ENCODE measurements around the gene MUC5AC. TPM values are rescaled to one million over a fixed set of nuclear protein-coding genes. Genes with fewer than 3 reads are reported as not detected.

Gene MUC5AC
- total RNA-seq, 1 experiment from 2014 or later = under 0.01 TPM

GRCh38 chr11:1238767-1239595 is 81.2 kb downstream of the MUC5AC start (continued):
- TF ChIP-seq MLX (CRISPR knock-in tag; IDR thresholded peaks at IDR 0.05) = 0 out of 2 replicates have a peak, but pooled peaks have one; percentile 82
- TF ChIP-seq TEAD4 (CRISPR knock-in tag; IDR thresholded peaks at IDR 0.05) = no peak
- TF ChIP-seq SMAD3 (CRISPR knock-in tag; IDR thresholded peaks at IDR 0.05; ENCODE audit: borderline replicate concordance) = peak; percentile 78; the same call in 1 of the 2 replicates
- TF ChIP-seq ZNF219 (CRISPR knock-in tag; IDR thresholded peaks at IDR 0.05; ENCODE audit: borderline replicate concordance) = peak; percentile 72; the same call in 1 of the 2 replicates
- no peak for TF ChIP-seq GABPB1 (CRISPR knock-in tag; IDR thresholded peaks at IDR 0.05)
- TF ChIP-seq JAZF1 (CRISPR knock-in tag; IDR thresholded peaks at IDR 0.05) = no peak
- no peak for TF ChIP-seq TCF7 (CRISPR knock-in tag; IDR thresholded peaks at IDR 0.05; ENCODE audit: low read depth)
- no peak for TF ChIP-seq ZNF425 (CRISPR knock-in tag; conservative IDR thresholded peaks at IDR 0.05)
- TF ChIP-seq ATF6 (CRISPR knock-in tag; IDR thresholded peaks at IDR 0.05) = no peak
- no peak for TF ChIP-seq E2F5 (CRISPR knock-in tag; IDR thresholded peaks at IDR 0.05)
- no peak for TF ChIP-seq AR (CRISPR knock-in tag; IDR thresholded peaks at IDR 0.05)
- no peak for TF ChIP-seq ZNF138 (CRISPR knock-in tag; conservative IDR thresholded peaks at IDR 0.05)
- TF ChIP-seq NR3C1 (CRISPR knock-in tag; conservative IDR thresholded peaks at IDR 0.05; ENCODE audit: low read depth) = 0 out of 2 replicates have a peak, but pooled peaks have one; percentile 55
- TF ChIP-seq CBFB (CRISPR knock-in tag; IDR thresholded peaks at IDR 0.05; ENCODE audit: low read depth) = no peak
- TF ChIP-seq ZNF263 (CRISPR knock-in tag; IDR thresholded peaks at IDR 0.05; ENCODE audit: low read depth) = no peak
- TF ChIP-seq SMAD4 (CRISPR knock-in tag; IDR thresholded peaks at IDR 0.05) = peak; percentile 85; the same call in 1 of the 2 replicates
- no peak for TF ChIP-seq MXD4 (CRISPR knock-in tag; IDR thresholded peaks at IDR 0.05; ENCODE audit: borderline replicate concordance)
- TF ChIP-seq E2F1 (CRISPR knock-in tag; IDR thresholded peaks at IDR 0.05) = 0 out of 2 replicates have a peak, but pooled peaks have one; percentile 44
- no peak for TF ChIP-seq IRF1 (CRISPR knock-in tag; IDR thresholded peaks at IDR 0.05)
